Nephron (organoid): Measurements from ENCODE around the gene ELK3.

Experiments used
- H3K27ac Mint-ChIP-seq, 3 experiments: 2 replicates each; pipeline ENCODE4 v1.8.0; 2020; ENCODE audit warnings: mixed read lengths in 3 of 3, mild to moderate bottlenecking in 2 of 3, moderate library complexity in 1 of 3
- H3K27me3 Mint-ChIP-seq: 2 replicates; pipeline ENCODE4 v1.8.0; 2021; ENCODE audit warnings: low read depth, mild to moderate bottlenecking, moderate library complexity, mixed read lengths
- H3K36me3 Mint-ChIP-seq: 2 replicates; pipeline ENCODE4 v1.8.0; 2020; ENCODE audit warnings: low read depth, mixed read lengths
- H3K4me1 Mint-ChIP-seq: 2 replicates; pipeline ENCODE4 v1.8.0; 2020; ENCODE audit warnings: mixed read lengths
- H3K4me3 Mint-ChIP-seq, 3 experiments: 2 replicates each; pipeline ENCODE4 v1.8.0; 2020; ENCODE audit warnings: mild to moderate bottlenecking in 3 of 3, mixed read lengths in 3 of 3, moderate library complexity in 2 of 3
- H3K9me3 Mint-ChIP-seq: 2 replicates; pipeline ENCODE4 v1.8.0; 2020; ENCODE audit warnings: mixed read lengths
- CTCF ChIP-seq, 3 experiments: fragments of 200-600 bp; sonication (generic); IDR thresholded peaks; one replicate each; pipeline ENCODE4 v1.5.0; 2021; ENCODE audit warnings: antibody characterized with exemption in 3 of 3; ENCODE audit not compliant: unreplicated experiment in 3 of 3

The ELK3 gene

GRCh38 chr12:96265836-96266235, 71.7 kb downstream of the ELK3 start:
- H3K9me3 Mint-ChIP-seq, result no peaks in the 10 kb centered on the region
- no peaks in the 10 kb centered on the region for H3K27me3 Mint-ChIP-seq
- no peak for TF ChIP-seq CTCF (IDR thresholded peaks at IDR 0.05; ENCODE audit: unreplicated experiment in 3 of 3)
- peaks cover 58% of the 10 kb centered on the region for H3K36me3 Mint-ChIP-seq
- H3K27ac Mint-ChIP-seq, result no peak overlapping the region
- no peak overlapping the region for H3K4me3 Mint-ChIP-seq
- H3K4me1 Mint-ChIP-seq, result no peaks in the 10 kb centered on the region

- peaks cover 55% of the 10 kb centered on the region for H3K36me3 Mint-ChIP-seq
- no peak overlapping the region for H3K4me3 Mint-ChIP-seq
- H3K9me3 Mint-ChIP-seq, result no peaks in the 10 kb centered on the region
- no peaks in the 10 kb centered on the region for H3K4me1 Mint-ChIP-seq
- no peaks in the 10 kb centered on the region for H3K27me3 Mint-ChIP-seq
- TF ChIP-seq CTCF (IDR thresholded peaks at IDR 0.05; ENCODE audit: unreplicated experiment in 3 of 3), result no peak
- no peak overlapping the region for H3K27ac Mint-ChIP-seq
Observed at GRCh38 chr12:96266238-96266637, 72.1 kb downstream of the ELK3 start.

DNA sequence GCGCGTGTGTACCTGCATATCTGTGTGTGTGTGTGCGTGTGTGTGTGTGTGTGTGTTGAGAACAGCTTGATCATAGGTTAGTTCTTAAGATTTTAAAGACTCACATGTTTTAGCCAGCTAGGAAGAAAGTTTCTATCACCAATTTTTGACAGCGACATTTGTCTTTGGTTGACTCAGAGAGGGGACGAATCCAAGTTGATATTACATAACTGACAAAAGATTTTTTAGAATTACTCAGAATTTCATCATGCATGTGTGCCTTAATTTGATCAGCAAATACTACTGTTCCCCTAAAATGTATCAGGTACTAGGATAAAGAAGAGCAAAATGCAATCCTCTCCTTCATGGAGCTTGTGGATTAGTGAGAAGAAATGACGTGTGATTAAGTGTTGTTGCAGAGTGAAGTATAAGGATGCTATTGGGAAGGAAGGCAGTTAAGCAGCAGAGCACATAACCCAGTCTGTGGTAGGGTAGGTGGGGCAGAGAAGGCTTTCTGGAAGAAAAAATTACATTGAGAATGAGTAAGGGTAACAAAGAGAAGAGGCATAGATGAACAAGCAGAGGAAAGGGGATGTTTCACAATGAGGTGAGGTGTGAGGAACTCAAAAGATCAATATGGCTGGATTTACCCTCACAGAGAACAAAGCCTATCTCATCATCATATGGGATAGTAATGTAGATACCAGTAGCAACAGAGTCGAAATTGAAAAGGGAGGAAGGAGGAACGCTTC, 77.5 kb downstream of the ELK3 start:
- Mint-ChIP-seq H3K9me3 (no peaks in the 10 kb centered on the region), H3K27ac (no peak overlapping the region), H3K36me3 (peaks cover 69% of the 10 kb centered on the region), H3K4me3 (no peak overlapping the region), H3K4me1 (no peaks in the 10 kb centered on the region), H3K27me3 (no peaks in the 10 kb centered on the region)
- TF ChIP-seq CTCF (IDR thresholded peaks at IDR 0.05; ENCODE audit: unreplicated experiment in 3 of 3), result no peak

GRCh38 chr12:96274331-96274730, 80.2 kb downstream of the ELK3 start:
- Mint-ChIP-seq H3K4me3 (no peak overlapping the region), H3K4me1 (no peaks in the 10 kb centered on the region), H3K27me3 (no peaks in the 10 kb centered on the region), H3K9me3 (no peaks in the 10 kb centered on the region), H3K27ac (no peak overlapping the region), H3K36me3 (peaks cover 65% of the 10 kb centered on the region)
- no peak for TF ChIP-seq CTCF (IDR thresholded peaks at IDR 0.05; ENCODE audit: unreplicated experiment in 3 of 3)

GRCh38 chr12:96285158-96285557, 91.0 kb downstream of the ELK3 start:
- Mint-ChIP-seq H3K27ac (no peak overlapping the region), H3K4me3 (no peak overlapping the region), H3K9me3 (no peaks in the 10 kb centered on the region), H3K4me1 (no peaks in the 10 kb centered on the region), H3K36me3 (peaks cover 83% of the 10 kb centered on the region), H3K27me3 (no peaks in the 10 kb centered on the region)
- TF ChIP-seq CTCF (IDR thresholded peaks at IDR 0.05; ENCODE audit: unreplicated experiment in 3 of 3), result no peak

- Mint-ChIP-seq H3K27ac (no peak overlapping the region), H3K27me3 (no peaks in the 10 kb centered on the region)
Observed at GRCh38 chr12:96289067-96289466, 94.9 kb downstream of the ELK3 start.

More at GRCh38 chr12:96289067-96289466, 94.9 kb downstream of the ELK3 start:
- TF ChIP-seq CTCF (IDR thresholded peaks at IDR 0.05; ENCODE audit: unreplicated experiment in 3 of 3), result no peak
- Mint-ChIP-seq H3K4me1 (no peaks in the 10 kb centered on the region), H3K9me3 (no peaks in the 10 kb centered on the region), H3K4me3 (no peak overlapping the region), H3K36me3 (peaks cover 69% of the 10 kb centered on the region)
